GM15510 (cell line): Measurements from ENCODE around the gene SNX24.

Source experiments
- POLR2A ChIP-seq: IDR thresholded peaks from 3 replicates; pipeline ENCODE4 v1.6.1; 2011; ENCODE audit warnings: borderline replicate concordance; ENCODE audit not compliant: insufficient read length; ENCODE audit errors: extremely low read depth

SNX24 gene

DNA sequence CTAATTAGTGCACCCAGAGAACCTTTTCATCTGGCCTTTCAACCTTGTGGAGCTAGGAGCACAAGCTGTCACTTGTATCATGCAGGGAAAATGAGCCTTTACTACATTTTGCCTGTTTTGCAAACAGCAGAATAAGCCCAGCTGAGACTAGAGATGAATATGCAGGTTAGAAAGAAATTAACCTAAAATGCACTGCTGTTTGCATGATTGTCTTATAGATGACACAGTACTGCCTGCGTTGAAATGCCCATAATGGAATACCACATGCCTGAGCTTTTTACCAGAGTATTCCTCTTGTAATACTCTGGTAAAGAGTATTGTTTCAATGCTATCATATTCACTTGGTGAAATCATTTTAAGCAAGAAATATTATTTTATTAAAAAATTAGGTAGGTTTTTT, 90.7 kb downstream of the SNX24 start:
- TF ChIP-seq POLR2A, result no peak

DNA sequence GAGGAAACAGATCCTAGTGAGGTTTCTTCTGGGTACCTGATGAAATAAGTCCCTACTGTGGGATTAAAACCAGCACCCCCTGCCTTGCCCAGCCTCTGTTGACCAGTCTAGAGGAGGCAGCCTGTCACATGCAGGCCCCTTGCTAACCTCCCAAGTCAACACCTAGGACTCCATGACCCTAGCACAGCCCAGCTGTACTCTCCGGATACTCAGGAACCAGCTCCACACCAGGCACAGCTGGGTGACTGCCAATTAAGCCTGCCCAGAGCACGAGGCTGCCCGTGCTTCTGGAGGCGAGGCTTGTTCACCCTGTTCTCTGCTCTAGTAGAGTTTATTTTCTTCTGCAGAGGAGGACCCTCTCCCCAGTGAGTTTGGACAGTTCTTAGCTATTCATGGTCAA, 92.5 kb downstream of the SNX24 start:
- TF ChIP-seq POLR2A, result no peak

DNA sequence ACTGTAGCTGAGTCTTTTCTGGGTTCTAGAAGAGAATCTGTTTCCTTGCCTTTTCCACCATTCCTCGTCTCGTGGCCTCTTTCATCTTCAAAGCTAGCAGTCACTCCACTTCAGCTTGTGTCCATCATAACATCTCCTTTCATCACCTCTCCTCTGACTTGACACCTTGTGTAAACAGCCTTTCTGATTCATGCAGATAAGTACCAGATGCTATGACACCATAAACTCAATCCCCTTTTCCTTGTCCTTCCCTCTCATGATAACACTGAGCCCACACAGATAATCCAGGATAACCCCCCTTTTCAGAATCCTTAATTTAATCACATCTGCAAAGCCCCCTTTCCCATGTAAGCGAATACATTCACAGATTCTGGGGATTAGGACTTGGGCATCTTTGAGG, 95.5 kb downstream of the SNX24 start:
- no peak for TF ChIP-seq POLR2A

DNA sequence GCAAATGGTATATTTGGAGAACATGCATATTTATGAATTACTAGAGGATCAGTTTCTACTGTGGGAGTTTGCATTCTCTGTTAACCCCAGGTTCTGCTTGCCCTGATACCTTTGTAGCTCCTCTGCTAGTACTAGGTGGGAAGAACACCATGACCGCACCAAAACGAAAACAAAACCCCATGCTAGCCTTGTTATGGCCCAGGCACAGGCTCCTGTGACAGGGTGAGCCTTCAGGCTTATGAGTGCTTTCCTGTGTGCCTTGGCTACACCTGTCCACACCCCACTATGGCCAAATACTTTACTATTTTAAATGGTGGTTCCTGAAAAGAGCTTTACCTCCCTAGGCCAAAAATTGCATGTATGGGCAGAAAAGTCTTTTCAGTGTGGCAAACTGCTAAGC, 96.3 kb downstream of the SNX24 start:
- TF ChIP-seq POLR2A, result no peak

DNA sequence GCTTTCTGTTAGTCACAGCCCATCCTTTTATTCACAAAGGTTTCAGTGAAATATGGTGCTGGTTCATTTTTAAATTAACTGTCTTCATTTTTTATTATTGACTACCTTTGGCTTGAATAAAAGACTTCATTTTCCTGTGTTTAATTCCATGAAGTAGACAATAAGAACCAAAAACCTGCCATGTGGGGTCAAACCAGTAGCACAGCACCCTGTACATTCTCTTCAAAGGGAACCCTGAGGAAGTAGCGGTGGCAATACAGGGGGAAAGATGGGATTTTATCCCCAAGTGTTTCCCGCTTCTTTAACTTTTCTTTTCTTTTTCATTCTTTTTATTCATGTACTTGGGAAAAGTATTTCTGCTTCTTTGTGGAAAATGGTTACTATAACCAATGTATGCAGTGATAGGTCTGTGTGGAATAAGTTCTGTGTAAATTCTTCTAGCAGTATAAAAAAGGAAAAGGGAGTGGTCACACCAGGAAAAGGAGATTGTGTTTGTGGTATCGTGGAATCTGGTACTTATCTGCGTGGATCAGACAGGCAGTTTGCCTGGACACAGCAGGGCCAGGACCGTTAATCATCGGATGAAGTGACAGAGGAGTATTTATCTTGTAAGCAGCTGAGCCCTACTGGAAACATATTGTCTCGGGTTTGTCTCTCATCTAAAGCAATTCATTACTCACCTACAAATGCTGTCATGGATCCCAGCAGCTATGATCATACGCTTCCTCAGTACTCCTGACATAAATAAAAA, 96.9 kb downstream of the SNX24 start:
- no peak for TF ChIP-seq POLR2A

DNA sequence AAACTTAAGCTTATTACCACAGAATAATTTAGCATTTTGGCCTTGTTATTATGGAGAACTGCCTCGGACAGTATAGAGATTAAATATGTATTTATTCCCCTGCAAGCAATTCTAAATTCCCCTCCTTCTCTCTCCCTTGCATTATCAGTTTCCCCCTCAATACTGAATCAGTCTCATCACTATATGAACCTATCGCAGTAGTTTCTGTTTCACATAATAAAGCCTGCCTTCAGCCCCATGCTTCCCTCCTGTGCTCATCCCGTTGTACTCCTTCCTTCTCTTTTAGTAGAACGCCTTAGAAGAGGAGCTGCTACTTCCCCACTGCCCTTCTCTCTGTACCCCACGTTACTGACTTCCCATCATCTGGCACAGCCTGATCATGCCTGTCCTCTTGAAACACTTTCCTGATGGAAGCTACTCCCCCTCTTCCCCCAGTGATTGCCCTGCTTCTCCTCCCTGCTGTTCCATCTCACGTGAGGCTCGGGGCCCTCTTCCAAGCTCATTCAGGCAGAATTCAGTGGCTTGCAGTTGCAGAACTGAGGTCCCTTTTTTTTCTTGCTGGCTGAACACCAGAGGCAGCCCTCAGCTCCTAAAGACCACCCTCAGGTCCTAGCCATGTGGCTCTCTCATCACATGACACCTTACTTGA, 97.8 kb downstream of the SNX24 start:
- no peak for TF ChIP-seq POLR2A

DNA sequence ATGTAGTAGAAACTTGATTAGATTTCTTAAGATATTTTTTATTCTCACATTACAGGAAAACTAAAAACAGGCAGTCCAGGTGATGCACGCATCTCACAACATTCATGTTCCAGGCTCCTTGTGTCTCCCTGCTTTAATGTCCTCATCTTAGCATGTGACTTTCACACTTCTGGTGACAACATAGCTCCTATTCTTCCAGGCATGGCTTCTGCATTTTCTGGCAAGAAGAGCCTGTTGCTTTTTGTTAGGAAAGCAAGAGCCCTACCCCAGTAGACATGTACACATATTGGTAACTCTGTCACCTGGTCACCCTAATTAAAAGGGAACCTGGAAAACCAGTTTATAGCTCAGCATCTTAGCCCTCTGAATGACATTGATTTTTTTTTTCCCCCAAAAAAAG, 98.6 kb downstream of the SNX24 start:
- no peak for TF ChIP-seq POLR2A

DNA sequence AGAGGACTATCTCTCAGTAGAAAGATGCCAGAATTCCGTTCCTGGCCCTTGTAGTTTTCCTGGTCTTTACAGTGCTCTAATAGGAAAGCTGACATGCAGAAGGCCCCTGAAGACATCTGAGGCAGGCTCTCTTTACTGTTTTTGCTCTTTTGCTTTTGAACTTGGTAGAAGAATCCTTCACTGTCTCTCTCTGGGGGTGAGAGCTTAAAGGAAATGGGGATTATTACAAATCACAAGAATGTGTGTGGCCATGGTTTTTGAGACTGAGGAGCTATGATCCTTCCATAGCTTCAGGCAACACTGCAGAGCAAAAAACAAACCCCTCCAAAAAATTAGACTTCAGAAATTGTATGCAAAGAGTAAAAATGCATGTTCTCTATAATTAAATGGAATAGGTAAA, 102.0 kb downstream of the SNX24 start:
- no peak for TF ChIP-seq POLR2A

DNA sequence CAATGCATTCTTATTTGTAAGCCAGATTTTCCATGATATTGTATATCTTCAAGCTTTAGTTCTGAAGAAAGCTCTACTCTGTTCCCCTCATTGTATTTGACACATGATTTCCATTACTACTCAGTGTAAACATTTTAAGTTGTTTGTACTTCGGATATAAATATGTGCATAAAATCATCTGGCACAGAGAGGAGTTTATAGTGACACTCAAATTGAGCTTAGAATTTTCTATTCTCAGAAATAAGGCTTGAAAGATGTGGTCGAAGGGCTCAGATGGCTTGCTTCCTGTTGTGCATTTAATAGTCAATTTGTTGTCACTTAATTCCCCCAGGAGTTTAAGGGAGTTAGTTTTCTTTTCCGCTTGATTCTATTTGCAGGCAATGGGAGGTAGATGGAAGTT, 102.4 kb downstream of the SNX24 start:
- no peak for TF ChIP-seq POLR2A

DNA sequence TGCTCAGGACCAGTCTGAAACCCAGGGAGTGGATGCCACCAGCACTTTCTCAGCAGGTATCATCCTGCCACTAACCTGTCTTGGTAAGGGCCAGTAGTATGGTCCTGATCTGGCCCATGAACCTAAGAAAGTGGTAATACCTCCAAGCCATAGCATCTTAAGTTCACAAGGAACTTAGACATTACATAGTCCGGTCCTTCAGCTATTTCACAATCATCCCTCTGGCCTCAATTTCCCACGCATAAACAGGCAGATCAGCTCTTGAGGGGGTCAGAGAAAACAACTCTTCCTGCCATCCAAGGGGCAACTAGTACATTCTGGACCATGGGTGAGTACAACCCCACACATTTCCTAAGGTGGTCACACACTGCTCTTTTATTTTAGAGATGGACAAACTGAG, 102.9 kb downstream of the SNX24 start:
- TF ChIP-seq POLR2A, result no peak

DNA sequence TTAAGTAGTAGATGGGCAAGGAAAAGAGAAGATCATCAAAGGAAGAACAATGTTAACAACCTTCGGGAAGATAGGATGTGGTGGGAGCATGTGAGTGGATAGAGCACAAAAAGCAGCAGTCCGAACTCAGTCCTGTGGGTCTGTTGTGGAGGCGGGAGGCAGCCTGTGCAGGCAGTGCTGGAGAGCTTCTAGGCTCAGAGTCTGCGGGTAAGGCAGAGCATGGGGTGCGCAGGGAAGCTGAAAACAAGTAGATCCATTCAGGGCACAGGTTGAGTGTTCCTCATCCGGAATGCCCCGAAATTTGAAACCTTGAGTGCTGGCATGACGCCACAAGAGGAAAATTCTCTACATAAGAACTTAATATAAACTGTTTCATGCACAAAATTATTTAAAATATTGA, 106.2 kb downstream of the SNX24 start:
- TF ChIP-seq POLR2A, result no peak

DNA sequence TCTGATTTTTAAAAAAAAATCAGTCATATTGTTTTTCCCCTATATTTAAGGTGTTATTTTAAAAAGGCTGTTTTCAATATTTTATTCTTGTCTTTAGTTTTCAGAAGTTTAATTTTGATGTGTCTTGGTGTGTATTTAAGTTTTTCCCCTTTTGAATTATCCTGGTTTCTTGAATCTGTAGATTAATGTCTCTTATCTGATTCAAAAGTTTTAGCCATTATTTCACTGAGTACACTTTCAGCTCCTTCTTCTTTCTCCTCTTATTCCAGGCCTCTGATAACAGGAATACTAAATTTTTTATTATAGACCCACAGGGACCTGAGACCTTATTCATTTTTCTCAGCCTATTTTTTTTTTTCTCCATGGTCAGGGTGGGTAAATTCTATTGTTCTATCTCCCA, 109.3 kb downstream of the SNX24 start:
- no peak for TF ChIP-seq POLR2A

DNA sequence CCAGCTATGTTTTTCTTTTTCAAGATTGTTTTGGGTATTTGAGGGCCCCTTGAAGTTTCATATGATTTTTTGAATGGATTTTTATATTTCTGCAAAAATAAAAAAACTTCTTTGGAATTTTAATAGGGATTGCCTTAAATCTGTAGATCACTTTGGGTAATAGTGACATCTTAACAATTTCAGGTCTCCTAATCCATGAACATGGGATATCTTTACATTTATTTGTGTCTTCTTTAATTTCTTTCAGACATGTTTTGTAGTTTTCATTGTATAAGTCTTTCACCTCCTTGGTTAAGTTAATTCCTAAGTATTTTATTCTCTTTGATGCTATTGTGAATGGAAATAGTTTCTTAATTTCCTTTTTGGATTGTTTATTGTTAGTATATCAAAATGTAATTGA, 112.0 kb downstream of the SNX24 start:
- no peak for TF ChIP-seq POLR2A

DNA sequence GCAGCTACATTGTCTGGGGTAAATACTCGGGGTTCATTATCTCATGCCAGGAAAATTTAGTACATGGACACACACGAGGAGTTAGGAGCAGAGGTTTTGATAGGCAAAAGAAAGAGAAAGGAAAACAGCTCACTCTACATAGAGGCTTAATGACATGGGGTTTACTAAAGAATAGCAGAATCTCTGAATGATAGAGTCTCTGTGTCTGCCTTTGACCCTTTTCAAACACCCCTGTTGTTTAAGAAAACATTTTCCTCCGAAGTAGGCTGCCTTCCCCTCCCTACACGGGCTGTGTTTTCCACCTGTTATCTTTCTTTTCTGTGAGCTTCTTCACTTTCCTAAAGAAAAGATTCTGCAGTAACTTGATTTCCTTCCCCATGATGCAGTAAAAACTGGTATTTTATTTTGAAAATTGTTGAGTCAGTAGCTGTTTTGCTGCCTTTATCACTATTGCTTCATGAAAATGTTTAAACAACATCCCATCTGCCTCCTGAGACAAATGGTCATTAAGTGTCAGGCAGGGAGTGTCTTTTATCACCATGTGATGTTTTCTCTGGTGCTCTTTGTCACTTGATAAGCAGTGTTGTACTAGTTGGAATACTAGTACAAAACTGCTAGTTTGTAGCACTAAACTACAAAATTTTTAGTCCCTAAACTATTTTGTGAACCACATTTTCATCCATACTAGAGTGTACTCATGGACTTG, 114.5 kb downstream of the SNX24 start:
- no peak for TF ChIP-seq POLR2A

DNA sequence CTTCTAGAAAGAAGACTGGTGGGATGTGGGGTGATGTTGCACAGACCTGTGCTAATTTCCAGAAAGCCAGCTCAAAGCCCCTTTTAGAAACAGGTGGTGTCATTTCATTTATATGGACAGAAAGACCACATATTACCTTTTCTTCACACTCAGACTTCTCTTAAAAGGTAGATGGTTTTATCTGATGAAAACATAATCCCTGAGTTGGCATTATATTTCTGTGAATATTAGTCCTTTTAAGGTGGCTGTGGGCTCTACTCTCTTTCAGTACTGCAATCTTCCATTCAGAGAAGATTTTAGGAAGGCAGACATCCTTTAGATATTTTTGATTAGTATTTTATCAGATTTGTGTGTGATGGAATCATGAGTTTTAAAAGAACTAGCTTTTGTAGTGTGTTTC, 117.9 kb downstream of the SNX24 start:
- TF ChIP-seq POLR2A, result no peak

DNA sequence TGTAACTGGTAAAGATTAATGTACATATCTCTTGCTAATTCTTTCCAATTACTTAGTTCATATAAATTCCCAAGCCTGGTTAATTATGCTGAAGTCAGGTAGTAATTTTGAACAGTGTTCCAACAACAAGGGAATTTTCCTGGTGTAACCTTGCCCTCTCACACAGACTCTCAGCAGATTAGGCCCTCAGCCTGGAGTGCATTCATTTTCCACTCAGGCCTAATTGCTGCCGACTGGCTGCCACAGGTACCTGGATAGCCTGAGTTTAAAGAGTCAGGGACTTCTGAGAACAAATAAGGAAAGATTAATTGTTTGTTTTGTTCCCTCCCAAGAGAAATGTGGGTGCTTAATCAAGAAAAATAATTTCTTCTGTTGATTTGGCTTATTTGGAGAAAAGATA, 119.7 kb downstream of the SNX24 start:
- TF ChIP-seq POLR2A, result no peak
